ENCODE results near the gene SWAP70. TPM values are rescaled to one million over a fixed set of nuclear protein-coding genes. Genes with fewer than 3 reads are reported as not detected.

SWAP70 gene
- total and polyA plus RNA-seq, 2 of the 8 experiments (the other 6 are each of a cell fraction or from before 2014, with no cell fraction given), result 14.8 to 37.5 TPM

GRCh38 chr11:9802291-9802861, 138.5 kb downstream of the SWAP70 start:
- peak overlapping the region; percentile 53; the same call in 1 of the 2 replicates for H3K27ac ChIP-seq (ENCODE audit: low read depth, low read length)
- H2AFZ ChIP-seq (ENCODE audit: low read length), result no peak overlapping the region
- TF ChIP-seq ATF2 (IDR thresholded peaks at IDR 0.05; ENCODE audit: low read length), result no peak
- TF ChIP-seq CEBPB (IDR thresholded peaks at IDR 0.05; ENCODE audit: low read depth, low read length), result peak; percentile 66
- TF ChIP-seq RAD21 (IDR thresholded peaks at IDR 0.05 in 1 of 2, conservative IDR thresholded peaks at IDR 0.05 in 1 of 2; ENCODE audit: low read depth in 2 of 2, low read length in 2 of 2), result no peak
- no peak for TF ChIP-seq CBX8 (IDR thresholded peaks at IDR 0.05; ENCODE audit: borderline replicate concordance, low read depth, low read length)
- TF ChIP-seq JUND (IDR thresholded peaks at IDR 0.05; ENCODE audit: low read length), result no peak
- peak; percentile 63 for FAIRE-seq
- H2BK15ac ChIP-seq (ENCODE audit: low read length), result no peak overlapping the region
- 0 out of 2 replicates have a peak overlapping the region, but pooled peaks have one; percentile 8 for H2AK5ac ChIP-seq (ENCODE audit: low read depth, low read length)
- no peaks in the 10 kb centered on the region for H4K20me1 ChIP-seq (replicated peaks in 1 of 2; ENCODE audit: control insufficient read depth in 1 of 2, insufficient read depth in 2 of 2, low read length in 2 of 2)
- no peak overlapping the region for H3K23ac ChIP-seq (ENCODE audit: insufficient read length)
- H3K4me2 ChIP-seq (ENCODE audit: insufficient read depth in 1 of 2, low read depth in 2 of 2, low read length in 2 of 2), result peak overlapping the region; percentile 7 to 10; a peak in 1 of 4 replicates
- no peaks in the 10 kb centered on the region for H3K9me3 ChIP-seq (ENCODE audit: insufficient read depth in 2 of 2, low read depth in 1 of 2, low read length in 1 of 2)
- peak overlapping the region in 1 of 4 experiments; percentile 53; a peak in 1 of 7 replicates for H3K9ac ChIP-seq (replicated peaks in 1 of 4; ENCODE audit: extremely low read depth in 1 of 4, low read depth in 3 of 4, low read length in 3 of 4)
- H3K4ac ChIP-seq (replicated peaks; ENCODE audit: insufficient read length, low read depth, low read length), result peak overlapping the region; percentile 46
- H3K4me1 ChIP-seq (replicated peaks in 1 of 4; ENCODE audit: control insufficient read depth in 3 of 4, insufficient read depth in 4 of 4, low read length in 3 of 4), result peaks cover 0 to 17% (median 7%) of the 10 kb centered on the region in 4 experiments; a peak in 3 of 7 replicates
- ChIA-PET POLR2A (ENCODE audit: partially characterized antibody) (interaction anchor here (1.0 to 3.0 kb wide), 2 partner anchors 8 to 183 kb away, joined by 3 to 8 read pairs; no protein-coding TSS in a partner anchor), CTCF (ENCODE audit: partially characterized antibody) (interaction anchor here (0.9 to 1.0 kb wide), 2 partner anchors 13 to 55 kb away, joined by 3 read pairs; no protein-coding TSS in a partner anchor)
- H2BK20ac ChIP-seq (ENCODE audit: low read length), result no peak overlapping the region
- no peak overlapping the region for H3K14ac ChIP-seq (ENCODE audit: insufficient read length)
- H3K23me2 ChIP-seq (ENCODE audit: low read depth, low read length), result no peaks in the 10 kb centered on the region
- peak overlapping the region; percentile 69 for H4K91ac ChIP-seq (replicated peaks; ENCODE audit: insufficient read length, low read length)
- H3K36me3 ChIP-seq (ENCODE audit: control insufficient read depth in 2 of 4, insufficient read depth in 4 of 4, low read length in 3 of 4), result peaks cover 1 to 8% (median 5%) of the 10 kb centered on the region in 4 experiments; a peak in 7 of 8 replicates
- H3K56ac ChIP-seq (replicated peaks; ENCODE audit: insufficient read length, low read depth, low read length), result no peak overlapping the region
- H3K4me3 ChIP-seq (ENCODE audit: extremely low read depth in 1 of 4, insufficient read depth in 2 of 4, low read depth in 3 of 4, low read length in 4 of 4), result peak overlapping the region in 1 of 4 experiments; percentile 5; a peak in 1 of 8 replicates
- peak overlapping the region; percentile 84 for H2BK5ac ChIP-seq (ENCODE audit: low read depth, low read length)
- H4K8ac ChIP-seq (ENCODE audit: extremely low read depth, insufficient read depth, low read length), result no peak overlapping the region
- peak overlapping the region; percentile 84 for H2BK120ac ChIP-seq (replicated peaks; ENCODE audit: low read depth, low read length)
- H4K5ac ChIP-seq (ENCODE audit: insufficient read length, low read depth, low read length), result peak overlapping the region; percentile 90
- no peak for DNase-seq (ENCODE audit: low read depth in 1 of 2, low spot score in 2 of 2)
- H3K18ac ChIP-seq (ENCODE audit: extremely low read depth, low read length), result peak overlapping the region; percentile 2; the same call in 1 of the 2 replicates
- WGBS, 2 experiments (ENCODE audit: extremely low coverage in 1 of 2, insufficient coverage in 1 of 2, insufficient read length in 1 of 2, insufficient replicate concordance in 2 of 2, low coverage in 1 of 2, low lambda C conversion rate in 2 of 2, missing lambda C conversion rate in 1 of 2), result 59% methylated on average over 3 of the region's 3 CpGs; no CpG with 5 or more reads in 1 of the 2 experiments
- peak overlapping the region; percentile 46; the same call in 1 of the 2 replicates for H2BK12ac ChIP-seq (ENCODE audit: low read depth, low read length)
- H3K79me2 ChIP-seq (ENCODE audit: control insufficient read depth in 1 of 2, insufficient read depth in 2 of 2, low read length in 2 of 2), result no peaks in the 10 kb centered on the region
- H3K79me1 ChIP-seq (ENCODE audit: low read depth, low read length), result no peaks in the 10 kb centered on the region
- H3K27me3 ChIP-seq (replicated peaks in 1 of 4; ENCODE audit: control insufficient read depth in 3 of 4, extremely low read depth in 1 of 4, insufficient read depth in 3 of 4, low read length in 3 of 4), result no peaks in the 10 kb centered on the region
